ENCODE data around the gene CCDC30. TPM values are rescaled to one million over a fixed set of nuclear protein-coding genes. Genes with fewer than 3 reads are reported as not detected.

Gene CCDC30
- total and polyA plus RNA-seq, 10 of the 15 experiments (the other 5 are each of a cell fraction or from before 2014, with no cell fraction given) = 0.46 to 1.8 (median 1.0) TPM

DNA sequence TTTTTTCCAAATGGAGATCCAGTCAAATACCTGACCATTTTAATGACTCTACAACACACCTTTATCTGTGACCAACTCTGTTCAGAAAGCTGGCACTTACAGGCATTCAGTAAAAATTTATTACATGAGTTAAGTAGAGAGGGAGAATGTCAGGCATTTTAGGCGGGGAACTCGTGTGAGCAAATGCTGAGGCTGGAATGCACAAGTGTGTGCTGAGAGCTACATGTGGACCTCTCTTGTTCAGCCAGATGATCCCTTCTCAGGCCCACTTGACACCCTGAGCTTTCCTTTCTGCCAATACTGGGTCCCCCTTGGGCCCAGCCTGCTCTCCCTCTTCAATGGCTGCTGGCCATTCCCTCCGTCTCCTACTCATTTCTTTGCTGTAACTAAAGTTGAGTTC is 206.8 kb downstream of the CCDC30 start:
- BruUV-seq (replicated peaks) = no TSS peak
- intact Hi-C loops (cut with micrococcal nuclease; ENCODE audit: unreplicated experiment) = no loop called here
- 98% methylated on average over 3 of the region's 3 CpGs for WGBS (ENCODE audit: insufficient coverage, insufficient replicate concordance, low lambda C conversion rate, missing lambda C conversion rate)
- H3K27ac ChIP-seq (ENCODE audit: control insufficient read depth, insufficient read depth) = no peak overlapping the region
- H3K9me3 ChIP-seq (replicated peaks; ENCODE audit: control insufficient read depth, insufficient read depth, low read length) = no peaks in the 10 kb centered on the region
- ChIA-PET CTCF (no interaction called here), POLR2A (interaction anchor here (1.0 kb wide), 1 partner anchor 97 kb away, joined by 3 read pairs; the partner anchor contains the start of genes C1orf50 and P3H1), SMC1A (ENCODE audit: uncharacterized antibody, unreplicated experiment) (interaction anchor here (0.7 kb wide), 1 partner anchor 10 kb away, joined by 3 read pairs; no protein-coding TSS in a partner anchor), RAD21 (ENCODE audit: unreplicated experiment) (no interaction called here)
- no peak for ATAC-seq
- no peaks in the 10 kb centered on the region for H3K4me1 ChIP-seq (ENCODE audit: control insufficient read depth, insufficient read depth, low read length)
- no peak overlapping the region for H3K4me2 ChIP-seq (ENCODE audit: control insufficient read depth, insufficient read depth)
- no peak overlapping the region for H3K4me3 ChIP-seq
- H3K9ac ChIP-seq (ENCODE audit: control insufficient read depth, insufficient read depth, low read length) = no peak overlapping the region
- no peak for TF ChIP-seq MYB (IDR thresholded peaks at IDR 0.05; ENCODE audit: borderline replicate concordance, low read depth, low read length)
- TF ChIP-seq NBN (IDR thresholded peaks at IDR 0.05) = no peak
- no peak for TF ChIP-seq ZNF274 (IDR thresholded peaks at IDR 0.05; ENCODE audit: insufficient read depth, insufficient read length)
- TF ChIP-seq, protein P1, sequence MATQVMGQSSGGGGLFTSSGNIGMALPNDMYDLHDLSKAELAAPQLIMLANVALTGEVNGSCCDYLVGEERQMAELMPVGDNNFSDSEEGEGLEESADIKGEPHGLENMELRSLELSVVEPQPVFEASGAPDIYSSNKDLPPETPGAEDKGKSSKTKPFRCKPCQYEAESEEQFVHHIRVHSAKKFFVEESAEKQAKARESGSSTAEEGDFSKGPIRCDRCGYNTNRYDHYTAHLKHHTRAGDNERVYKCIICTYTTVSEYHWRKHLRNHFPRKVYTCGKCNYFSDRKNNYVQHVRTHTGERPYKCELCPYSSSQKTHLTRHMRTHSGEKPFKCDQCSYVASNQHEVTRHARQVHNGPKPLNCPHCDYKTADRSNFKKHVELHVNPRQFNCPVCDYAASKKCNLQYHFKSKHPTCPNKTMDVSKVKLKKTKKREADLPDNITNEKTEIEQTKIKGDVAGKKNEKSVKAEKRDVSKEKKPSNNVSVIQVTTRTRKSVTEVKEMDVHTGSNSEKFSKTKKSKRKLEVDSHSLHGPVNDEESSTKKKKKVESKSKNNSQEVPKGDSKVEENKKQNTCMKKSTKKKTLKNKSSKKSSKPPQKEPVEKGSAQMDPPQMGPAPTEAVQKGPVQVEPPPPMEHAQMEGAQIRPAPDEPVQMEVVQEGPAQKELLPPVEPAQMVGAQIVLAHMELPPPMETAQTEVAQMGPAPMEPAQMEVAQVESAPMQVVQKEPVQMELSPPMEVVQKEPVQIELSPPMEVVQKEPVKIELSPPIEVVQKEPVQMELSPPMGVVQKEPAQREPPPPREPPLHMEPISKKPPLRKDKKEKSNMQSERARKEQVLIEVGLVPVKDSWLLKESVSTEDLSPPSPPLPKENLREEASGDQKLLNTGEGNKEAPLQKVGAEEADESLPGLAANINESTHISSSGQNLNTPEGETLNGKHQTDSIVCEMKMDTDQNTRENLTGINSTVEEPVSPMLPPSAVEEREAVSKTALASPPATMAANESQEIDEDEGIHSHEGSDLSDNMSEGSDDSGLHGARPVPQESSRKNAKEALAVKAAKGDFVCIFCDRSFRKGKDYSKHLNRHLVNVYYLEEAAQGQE (IDR thresholded peaks at IDR 0.05; ENCODE audit: low read depth, low read length) = no peak
- TF ChIP-seq CEBPB (IDR thresholded peaks at IDR 0.05; ENCODE audit: borderline replicate concordance in 1 of 2, low read depth in 2 of 2, low read length in 2 of 2) = no peak
- no peak for TF ChIP-seq SMAD5 (IDR thresholded peaks at IDR 0.05; ENCODE audit: low read depth)
- no peak for TF ChIP-seq DPF2 (IDR thresholded peaks at IDR 0.05)
- TF ChIP-seq POLR2AphosphoS5 (IDR thresholded peaks at IDR 0.05; ENCODE audit: low read length) = no peak
- TF ChIP-seq, protein P2, sequence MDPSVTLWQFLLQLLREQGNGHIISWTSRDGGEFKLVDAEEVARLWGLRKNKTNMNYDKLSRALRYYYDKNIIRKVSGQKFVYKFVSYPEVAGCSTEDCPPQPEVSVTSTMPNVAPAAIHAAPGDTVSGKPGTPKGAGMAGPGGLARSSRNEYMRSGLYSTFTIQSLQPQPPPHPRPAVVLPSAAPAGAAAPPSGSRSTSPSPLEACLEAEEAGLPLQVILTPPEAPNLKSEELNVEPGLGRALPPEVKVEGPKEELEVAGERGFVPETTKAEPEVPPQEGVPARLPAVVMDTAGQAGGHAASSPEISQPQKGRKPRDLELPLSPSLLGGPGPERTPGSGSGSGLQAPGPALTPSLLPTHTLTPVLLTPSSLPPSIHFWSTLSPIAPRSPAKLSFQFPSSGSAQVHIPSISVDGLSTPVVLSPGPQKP (IDR thresholded peaks at IDR 0.05; ENCODE audit: low read depth, low read length) = no peak
- TF ChIP-seq POU2F2 (IDR thresholded peaks at IDR 0.05; ENCODE audit: borderline replicate concordance, low read depth, low read length) = no peak
- no peak for TF ChIP-seq NFXL1 (IDR thresholded peaks at IDR 0.05; ENCODE audit: borderline replicate concordance)
- TF ChIP-seq SREBF2 (IDR thresholded peaks at IDR 0.05; ENCODE audit: low read length) = no peak
- no peak for TF ChIP-seq RUNX3 (IDR thresholded peaks at IDR 0.05; ENCODE audit: low read length)
- TF ChIP-seq, protein P3, sequence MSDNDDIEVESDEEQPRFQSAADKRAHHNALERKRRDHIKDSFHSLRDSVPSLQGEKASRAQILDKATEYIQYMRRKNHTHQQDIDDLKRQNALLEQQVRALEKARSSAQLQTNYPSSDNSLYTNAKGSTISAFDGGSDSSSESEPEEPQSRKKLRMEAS (IDR thresholded peaks at IDR 0.05; ENCODE audit: low read depth, low read length) = no peak
- no peak for TF ChIP-seq SREBF1 (IDR thresholded peaks at IDR 0.05; ENCODE audit: low read length)
- TF ChIP-seq HDAC2 (IDR thresholded peaks at IDR 0.05) = no peak
- TF ChIP-seq NR2C2 (IDR thresholded peaks at IDR 0.05; ENCODE audit: borderline replicate concordance, control insufficient read depth, insufficient read length, low read depth) = no peak
- no peak overlapping the region for H2AFZ ChIP-seq (ENCODE audit: control insufficient read depth, low read depth, low read length)
- FAIRE-seq = no peak
- H3K36me3 ChIP-seq (ENCODE audit: control insufficient read depth in 2 of 2, insufficient read depth in 2 of 2, low read length in 1 of 2) = peaks cover 17 to 26% of the 10 kb centered on the region in 2 experiments
- in situ Hi-C loops (cut with MboI) = no loop called here
- no peaks in the 10 kb centered on the region for H3K27me3 ChIP-seq (replicated peaks in 1 of 2; ENCODE audit: control insufficient read depth in 2 of 2, insufficient read depth in 2 of 2, low read length in 1 of 2)
- no peaks in the 10 kb centered on the region for H4K20me1 ChIP-seq (ENCODE audit: control insufficient read depth, insufficient read depth)
- no peaks in the 10 kb centered on the region for H3K79me2 ChIP-seq (ENCODE audit: control insufficient read depth, insufficient read depth, low read length)
- no peak for DNase-seq (ENCODE audit: low read depth, low spot score)

All from GM12878 (cell line).